GM19395 (cell line): Measurements from ENCODE around the gene DDHD1.

Experiments
- ATAC-seq: cut with Tn5 transposase; IDR thresholded peaks from one replicate; pipeline ENCODE4 v1.9.1; 2021; ENCODE audit warnings: mild to moderate bottlenecking, moderate library complexity; ENCODE audit not compliant: unreplicated experiment

The DDHD1 gene

GRCh38 chr14:53001787-53002378, 151.2 kb downstream of the DDHD1 start:
- no peak for ATAC-seq

GRCh38 chr14:52998376-52999015, 154.6 kb downstream of the DDHD1 start:
- ATAC-seq: no peak

GRCh38 chr14:52996493-52996892, 156.6 kb downstream of the DDHD1 start:
- no peak for ATAC-seq

- no peak for ATAC-seq
Observed at GRCh38 chr14:52995998-52996397, 157.1 kb downstream of the DDHD1 start.

- no peak for ATAC-seq
Observed at GRCh38 chr14:52992236-52992870, 160.8 kb downstream of the DDHD1 start.

- no peak for ATAC-seq
Observed at GRCh38 chr14:52988139-52988538, 165.0 kb downstream of the DDHD1 start.

GRCh38 chr14:52987514-52987913, 165.6 kb downstream of the DDHD1 start:
- ATAC-seq: no peak

GRCh38 chr14:52987042-52987441, 166.1 kb downstream of the DDHD1 start:
- ATAC-seq: no peak
